Left ventricle myocardium superior (tissue), 1 donor: ENCODE data around the gene SLC6A6. TPM values are rescaled to one million over a fixed set of nuclear protein-coding genes. Genes with fewer than 3 reads are reported as not detected.

Source experiments
- ATAC-seq: fragments of 200-7000 bp; cut with Tn5 transposase; one replicate; pipeline ENCODE4 v1.9.1; 2020; ENCODE audit warnings: mild to moderate bottlenecking, moderate library complexity
- DNase-seq: peaks from one replicate; pipeline ENCODE4 v3.0.0-alpha.2; 2020
- intact Hi-C: fragments of 100-400 bp; cut with micrococcal nuclease; formaldehyde crosslinking; loops from one replicate; pipeline ENCODE4 v1.11.0; 2022
- total RNA-seq: library from RNA; stranded (reverse); fragmentation: NEBNext Ultra II Directional; extraction: Animal tissue kit (Norgen Biotek cat#: 25700); gene quantifications from one replicate; pipeline ENCODE4 v1.2.1, GENCODE V29; 2021
- donor health status: DM: no; HTN: yes; CAD: no; lungs with severe emphysema.

The SLC6A6 gene
- total RNA-seq, 1 donor from 2014 or later, result 14.1 TPM

DNA sequence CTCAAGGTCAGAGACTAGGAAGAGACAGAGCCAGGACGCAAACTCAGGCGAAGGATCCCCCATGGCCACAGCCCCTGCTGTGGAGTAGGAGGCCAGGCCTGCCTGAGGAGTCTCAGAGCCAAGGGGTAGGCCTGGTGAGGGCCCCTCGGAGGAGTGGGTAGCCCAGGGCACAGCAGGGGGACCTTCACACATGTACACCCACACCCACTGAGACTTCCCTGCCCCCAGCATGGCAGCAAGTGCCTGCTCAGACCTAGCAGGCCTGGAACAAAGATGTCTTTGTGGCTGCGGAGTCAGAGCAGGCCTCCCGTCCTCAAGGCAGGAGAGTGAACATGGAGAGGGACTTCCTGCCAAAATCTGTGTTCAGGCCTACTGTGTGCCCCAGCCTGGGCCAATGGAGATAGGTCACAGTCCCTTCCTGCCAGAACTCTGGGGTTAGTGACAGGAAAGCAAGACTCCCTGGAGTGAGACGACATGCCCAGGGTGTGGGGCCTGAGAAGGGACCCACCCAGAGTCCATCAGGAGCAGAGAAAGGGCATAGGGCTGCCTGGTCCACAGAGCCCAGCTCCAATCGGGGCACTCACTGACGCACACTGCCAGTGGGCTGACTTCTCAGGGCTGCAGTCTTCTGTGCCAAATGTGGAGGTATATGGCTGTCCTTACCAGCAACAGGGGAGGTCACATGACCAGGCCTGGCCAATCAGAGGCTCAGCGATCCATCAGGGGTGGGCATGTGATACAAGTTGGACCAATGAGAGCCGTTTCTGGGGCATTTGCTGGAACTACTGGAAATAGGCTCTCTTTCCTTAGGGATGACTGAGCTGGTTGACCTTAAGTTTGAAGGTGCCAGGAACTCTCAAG, 135.4 kb downstream of the SLC6A6 start:
- intact Hi-C loops, result no loop called here
- peak; percentile 66 for DNase-seq
- ATAC-seq, result peak; percentile 8

DNA sequence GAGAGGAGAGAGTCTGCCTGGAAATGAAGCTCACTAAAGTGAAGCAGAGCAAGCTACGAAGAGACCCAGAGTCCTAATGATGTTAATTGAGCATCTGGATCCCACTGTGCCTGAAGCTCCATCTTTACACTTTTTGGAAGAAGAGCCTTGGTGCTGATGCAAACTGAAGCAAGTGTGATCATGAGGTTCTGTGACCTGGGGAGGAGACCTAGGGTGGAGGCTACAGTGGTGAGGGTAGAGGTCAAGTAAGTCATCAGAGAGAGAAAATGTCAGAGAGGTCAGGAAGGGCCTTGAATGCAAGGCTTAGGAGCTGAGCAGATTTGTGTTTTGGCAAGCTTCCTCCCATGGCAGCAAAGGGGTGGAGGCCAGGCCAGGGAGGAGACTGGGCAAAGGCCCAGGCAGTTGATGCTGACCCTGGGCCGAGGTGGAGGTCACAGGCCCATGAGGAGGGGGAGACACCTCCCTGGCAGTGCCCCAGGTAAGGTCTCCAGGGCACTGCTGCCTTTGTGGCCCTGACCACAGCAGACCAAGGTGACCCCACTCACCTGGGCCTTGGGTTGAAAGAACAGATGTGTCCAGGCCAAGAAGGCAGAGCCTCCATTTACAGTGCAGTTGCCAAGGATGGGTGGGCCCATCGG, 136.2 kb downstream of the SLC6A6 start:
- intact Hi-C loops, result no loop called here
- DNase-seq, result peak; percentile 45
- peak; percentile 50 for ATAC-seq

Other genes starting within 250 kb of the SLC6A6 start
- gene XPC, start 224.0 kb upstream of the SLC6A6 start, total RNA-seq, result 7.9 TPM
- 15.7 TPM for gene LSM3, start 223.8 kb upstream of the SLC6A6 start, total RNA-seq
- gene GRIP2, start 137.7 kb downstream of the SLC6A6 start, total RNA-seq, result 37.0 TPM
- 10.7 TPM for gene CCDC174, start 249.2 kb downstream of the SLC6A6 start, total RNA-seq